GM12873 (cell line): ENCODE measurements around the gene ATP6V0E2.

Experiments
- TF ChIP-seq, protein P1 (sequence below): IDR thresholded peaks from 2 replicates; pipeline ENCODE4 v1.5.1; 2012; ENCODE audit warnings: low read depth, mild to moderate bottlenecking, moderate library complexity, low read length, control low read depth; ENCODE audit not compliant: insufficient read depth; ENCODE audit errors: missing control alignments

The ATP6V0E2 gene

DNA sequence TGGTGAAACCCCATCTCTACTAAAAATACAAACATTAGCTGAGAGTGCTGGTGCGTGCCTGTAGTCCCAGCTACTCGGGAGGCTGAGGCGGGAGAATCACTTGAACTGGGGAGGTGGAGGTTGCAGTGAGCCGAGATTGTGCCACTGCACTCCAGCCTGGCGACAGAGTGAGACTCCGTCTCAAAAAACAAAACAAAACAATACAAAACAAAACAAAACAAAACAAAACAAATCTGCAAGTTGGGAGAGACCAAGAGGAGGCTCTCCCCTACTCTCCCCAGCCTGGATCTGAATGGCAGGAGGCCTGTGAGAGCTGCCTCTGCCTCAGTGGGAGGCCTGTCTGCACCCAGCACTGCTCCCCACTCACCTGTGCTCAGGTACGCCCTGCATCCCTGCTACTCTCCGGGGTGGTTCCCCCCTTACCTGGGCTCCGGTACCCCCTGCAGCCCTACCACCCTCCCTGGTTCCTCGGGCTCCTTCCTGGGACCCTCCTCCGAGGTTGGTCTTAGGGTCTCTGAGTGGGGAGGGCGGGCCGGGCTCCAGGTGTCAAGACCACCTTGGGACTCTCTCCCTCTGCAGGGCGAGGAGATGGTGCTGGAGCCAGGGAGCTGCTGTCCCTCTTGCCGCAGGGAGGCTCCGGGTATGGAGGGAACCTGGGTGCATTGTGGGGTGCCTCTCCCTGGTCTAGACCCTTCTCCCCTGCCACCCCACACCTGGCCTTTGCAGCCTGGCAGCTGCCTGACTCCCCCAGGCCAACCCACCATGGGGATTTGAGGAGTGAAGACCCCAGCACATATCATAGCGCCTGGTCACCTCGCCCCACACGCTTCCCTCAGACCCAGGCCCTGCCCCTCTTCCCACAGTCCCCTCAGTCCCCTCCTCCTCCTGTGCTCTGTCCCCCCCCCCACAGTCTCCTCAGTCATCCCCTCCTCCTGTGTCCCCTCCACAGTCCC is 45.1 kb upstream of the ATP6V0E2 start:
- TF ChIP-seq, protein P1, sequence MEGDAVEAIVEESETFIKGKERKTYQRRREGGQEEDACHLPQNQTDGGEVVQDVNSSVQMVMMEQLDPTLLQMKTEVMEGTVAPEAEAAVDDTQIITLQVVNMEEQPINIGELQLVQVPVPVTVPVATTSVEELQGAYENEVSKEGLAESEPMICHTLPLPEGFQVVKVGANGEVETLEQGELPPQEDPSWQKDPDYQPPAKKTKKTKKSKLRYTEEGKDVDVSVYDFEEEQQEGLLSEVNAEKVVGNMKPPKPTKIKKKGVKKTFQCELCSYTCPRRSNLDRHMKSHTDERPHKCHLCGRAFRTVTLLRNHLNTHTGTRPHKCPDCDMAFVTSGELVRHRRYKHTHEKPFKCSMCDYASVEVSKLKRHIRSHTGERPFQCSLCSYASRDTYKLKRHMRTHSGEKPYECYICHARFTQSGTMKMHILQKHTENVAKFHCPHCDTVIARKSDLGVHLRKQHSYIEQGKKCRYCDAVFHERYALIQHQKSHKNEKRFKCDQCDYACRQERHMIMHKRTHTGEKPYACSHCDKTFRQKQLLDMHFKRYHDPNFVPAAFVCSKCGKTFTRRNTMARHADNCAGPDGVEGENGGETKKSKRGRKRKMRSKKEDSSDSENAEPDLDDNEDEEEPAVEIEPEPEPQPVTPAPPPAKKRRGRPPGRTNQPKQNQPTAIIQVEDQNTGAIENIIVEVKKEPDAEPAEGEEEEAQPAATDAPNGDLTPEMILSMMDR = no peak

DNA sequence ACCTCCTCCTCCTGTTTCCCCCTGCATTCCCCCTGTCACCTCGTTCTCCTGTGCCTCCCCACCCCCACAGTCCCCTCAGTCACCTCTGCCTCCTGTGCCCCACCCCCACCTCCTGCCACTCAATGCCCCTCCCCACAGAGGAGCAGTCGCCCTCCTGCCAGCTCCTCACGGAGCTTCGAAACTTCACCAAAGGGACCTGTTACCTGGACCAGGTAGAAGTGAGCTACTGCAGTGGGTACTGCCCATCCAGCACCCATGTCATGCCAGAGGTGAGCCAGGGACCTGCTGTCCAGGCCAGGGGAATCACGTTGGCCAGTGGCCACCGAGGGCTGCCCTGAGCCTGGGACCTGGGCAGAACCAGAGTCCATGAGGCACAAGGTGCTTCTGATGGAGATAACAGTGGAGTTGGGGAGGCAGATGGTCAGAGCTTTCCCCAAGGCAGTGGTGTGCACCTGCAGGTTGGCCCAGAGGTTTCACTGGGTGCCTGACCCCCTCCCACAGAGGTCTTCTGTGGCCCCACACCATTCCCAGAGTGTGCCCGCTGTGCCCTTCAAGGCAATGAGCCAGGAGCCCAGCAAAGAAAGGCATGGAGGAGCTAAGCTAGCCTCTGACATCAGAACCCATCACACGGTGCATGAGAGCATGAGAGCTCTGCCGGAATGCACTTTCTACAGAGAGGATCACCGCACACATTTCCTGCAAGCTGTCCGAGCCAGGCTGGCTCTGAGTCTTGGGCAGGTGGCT is 42.6 kb upstream of the ATP6V0E2 start:
- TF ChIP-seq, protein P1 = no peak

DNA sequence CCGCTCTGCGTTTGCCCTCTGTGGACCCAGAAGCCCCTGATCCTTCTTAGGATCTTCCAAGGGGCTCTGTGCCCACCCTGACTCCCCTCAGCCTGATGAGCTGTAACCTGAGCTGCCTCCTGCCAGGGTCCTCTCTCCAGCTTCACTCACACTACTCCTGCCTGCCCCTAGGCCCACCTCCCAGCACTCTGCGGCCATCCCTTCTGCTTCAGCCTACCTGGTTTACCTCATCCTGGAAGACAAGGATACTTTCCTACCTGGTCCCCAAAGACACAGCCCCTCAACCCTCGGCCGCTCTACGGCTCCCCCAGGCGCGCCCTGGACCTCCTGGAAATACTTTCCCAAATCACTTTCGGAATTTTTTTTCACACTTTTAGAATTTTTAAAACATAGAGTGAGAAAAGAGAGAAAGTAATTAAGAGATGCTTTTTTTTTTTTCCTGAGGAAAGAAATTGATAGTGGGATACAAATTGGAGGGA is 42.0 kb upstream of the ATP6V0E2 start:
- TF ChIP-seq, protein P1 = no peak

DNA sequence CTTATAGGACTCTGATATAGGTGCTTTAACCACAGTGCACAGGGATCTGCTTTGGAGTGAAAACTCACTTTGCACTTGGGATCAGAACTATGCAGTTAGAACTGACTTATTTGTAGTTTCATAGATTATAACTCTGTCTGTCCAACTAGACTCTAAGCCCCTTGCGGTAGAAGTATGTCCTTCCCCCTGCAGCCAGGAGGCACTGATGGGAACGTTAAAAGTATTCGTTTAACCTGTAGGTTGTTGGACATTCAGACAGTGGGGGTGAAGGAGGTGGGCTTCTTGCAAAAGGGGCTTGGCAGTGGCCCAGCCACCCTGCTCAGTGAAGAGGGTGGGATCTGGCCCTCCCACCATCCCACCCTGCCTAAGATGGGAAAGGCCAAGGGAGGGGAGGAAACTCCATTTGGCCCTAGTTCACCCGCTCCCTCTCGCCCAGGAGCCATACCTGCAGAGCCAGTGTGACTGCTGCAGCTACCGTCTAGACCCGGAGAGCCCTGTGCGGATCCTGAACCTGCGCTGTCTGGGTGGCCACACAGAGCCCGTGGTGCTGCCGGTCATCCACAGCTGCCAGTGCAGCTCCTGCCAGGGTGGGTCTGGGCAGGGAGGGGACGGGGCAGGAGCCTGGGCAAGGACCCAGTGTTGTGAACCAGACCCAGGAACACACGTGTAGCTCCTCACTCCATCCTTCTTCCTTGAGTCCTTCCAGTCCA is 41.3 kb upstream of the ATP6V0E2 start:
- TF ChIP-seq, protein P1 = no peak

DNA sequence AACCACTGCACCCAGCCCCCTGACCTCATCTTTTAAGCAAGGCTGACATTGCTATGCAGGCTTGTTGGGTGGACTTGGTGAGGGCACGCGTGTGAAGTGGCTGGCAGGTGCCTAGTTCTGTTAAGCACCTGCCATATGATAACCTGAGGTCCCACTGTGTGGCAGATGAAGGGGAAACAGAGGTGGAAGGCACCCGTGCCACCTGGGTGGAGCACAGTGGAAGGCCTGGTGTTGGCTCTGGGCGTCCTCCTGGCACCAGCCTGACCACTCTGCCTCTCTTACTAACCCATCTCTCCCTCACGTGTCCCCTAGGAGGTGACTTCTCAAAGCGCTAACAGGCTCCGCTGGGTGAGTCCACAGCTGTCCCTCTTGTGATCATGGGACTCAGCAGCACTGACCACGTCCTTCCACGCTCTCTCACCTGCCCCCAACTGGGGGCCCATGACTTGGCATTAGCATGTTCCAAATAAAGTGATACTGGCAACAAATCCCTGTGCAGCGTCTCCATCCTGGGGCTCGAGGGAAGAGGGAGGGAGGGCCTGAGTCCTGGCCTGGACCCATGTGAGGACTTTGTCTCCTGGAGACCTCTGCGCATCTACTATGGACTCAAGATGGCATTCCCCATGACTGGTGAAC is 40.2 kb upstream of the ATP6V0E2 start:
- TF ChIP-seq, protein P1 = no peak

DNA sequence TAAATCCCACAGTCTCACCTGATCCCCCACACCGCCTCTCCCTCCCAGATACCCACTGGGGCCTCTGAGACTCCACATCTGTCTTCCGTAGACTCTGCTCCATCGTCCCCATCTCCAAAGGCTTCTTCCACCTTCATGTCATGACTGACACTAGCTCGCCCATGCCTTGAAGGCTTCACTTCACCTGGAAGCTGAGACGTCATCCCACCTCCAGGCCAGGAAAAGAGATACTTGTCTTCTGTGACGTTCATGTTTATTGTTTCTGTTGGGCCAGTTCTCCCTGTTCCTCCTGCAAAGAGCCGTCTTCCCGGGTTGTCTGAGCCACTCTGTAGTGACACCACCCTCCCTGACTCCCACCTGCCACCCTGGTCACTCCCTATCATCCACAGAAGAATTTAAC is 39.2 kb upstream of the ATP6V0E2 start:
- TF ChIP-seq, protein P1 = no peak
